HL-60/S4 treated with retinoic acid at 250 ng/mL for 4 days and 3 days (cell line): ENCODE measurements around the gene CDC37L1.
"Not testable (repeated sequence)": the region's sequence is repeated elsewhere in the genome, so short reads cannot be mapped to it uniquely, and the experiment has no call there.

Experiments used
- in situ Hi-C: fragments of 300-500 bp; cut with MboI; formaldehyde crosslinking; loops from 2 replicates; pipeline ENCODE4 v1.7.0; 2022; ENCODE audit warnings: low sequenced_read_pairs

Gene CDC37L1

GRCh38 chr9:4679268-4680172, at the start of gene CDC37L1:
Gene CDC37L1, plus strand, starts transcription at chr9:4679569. Its CDS starts 199 bp downstream, at chr9:4679768.
- in situ Hi-C loops, result no loop called here

GRCh38 chr9:4630836-4631235, 48.5 kb upstream of the CDC37L1 start:
- in situ Hi-C loops, result no loop called here

GRCh38 chr9:4638968-4639367, 40.4 kb upstream of the CDC37L1 start:
- in situ Hi-C loops, result no loop called here

GRCh38 chr9:4639420-4639819, 39.9 kb upstream of the CDC37L1 start:
- in situ Hi-C loops, result no loop called here

- in situ Hi-C loops, result no loop called here
These were observed 39.3 kb upstream of the CDC37L1 start for GRCh38 chr9:4640027-4640426.

GRCh38 chr9:4642351-4642750, 37.0 kb upstream of the CDC37L1 start:
- in situ Hi-C loops, result no loop called here

- in situ Hi-C loops, result no loop called here
These were observed 25.3 kb upstream of the CDC37L1 start for GRCh38 chr9:4654084-4654483.

- in situ Hi-C loops, result no loop called here
These were observed 24.8 kb upstream of the CDC37L1 start for GRCh38 chr9:4654538-4654937.

- in situ Hi-C loops, result not testable (repeated sequence)
These were observed 23.2 kb upstream of the CDC37L1 start for GRCh38 chr9:4656196-4656595.

- in situ Hi-C loops, result no loop called here
These were observed 22.7 kb upstream of the CDC37L1 start for GRCh38 chr9:4656621-4657020.

- in situ Hi-C loops, result no loop called here
These were observed 21.8 kb upstream of the CDC37L1 start for GRCh38 chr9:4657426-4658159.

GRCh38 chr9:4660665-4661064, 18.7 kb upstream of the CDC37L1 start:
- in situ Hi-C loops, result not testable (repeated sequence)

- in situ Hi-C loops, result no loop called here
These were observed 18.2 kb upstream of the CDC37L1 start for GRCh38 chr9:4661165-4661564.

GRCh38 chr9:4661611-4662010, 17.8 kb upstream of the CDC37L1 start:
- in situ Hi-C loops, result no loop called here

GRCh38 chr9:4662108-4662988, 17.0 kb upstream of the CDC37L1 start, which contains the start of gene PLPP6:
Gene PLPP6, plus strand, starts transcription at chr9:4662294. Its CDS starts 82 bp downstream, at chr9:4662376.
- in situ Hi-C loops, result no loop called here

- in situ Hi-C loops, result no loop called here
These were observed 16.2 kb upstream of the CDC37L1 start for GRCh38 chr9:4662989-4663792.

- in situ Hi-C loops, result no loop called here
These were observed 15.4 kb upstream of the CDC37L1 start for GRCh38 chr9:4663956-4664355.

- in situ Hi-C loops, result no loop called here
These were observed 14.0 kb upstream of the CDC37L1 start for GRCh38 chr9:4665357-4665756.

GRCh38 chr9:4666042-4666699, 13.2 kb upstream of the CDC37L1 start, which contains the start of gene SPATA6L:
Gene SPATA6L, minus strand, starts transcription at chr9:4666480. Its CDS starts 230 bp downstream, at chr9:4666250.
- in situ Hi-C loops, result no loop called here
